MM.1S (cell line): ENCODE data around the gene DTHD1.

ENCODE experiments used
- DNase-seq: peaks from one replicate; pipeline ENCODE4 v3.0.0-alpha.2; 2015
- H2AFZ ChIP-seq: fragments of 300-600 bp; sonication (generic); 2 replicates; pipeline ENCODE4 v1.6.0; 2016; ENCODE audit warnings: antibody characterized with exemption, low read length
- H3F3A ChIP-seq: fragments of 300-600 bp; sonication (generic); 2 replicates; pipeline ENCODE4 v1.6.1; 2016; ENCODE audit warnings: mild to moderate bottlenecking, antibody characterized with exemption, low read length, moderate library complexity, mixed read lengths; ENCODE audit not compliant: insufficient read depth
- H3K27ac ChIP-seq: fragments of 300-600 bp; sonication (generic); 2 replicates; pipeline ENCODE4 v1.5.1; 2016; ENCODE audit warnings: mild to moderate bottlenecking, low read length
- H3K27me3 ChIP-seq: fragments of 300-600 bp; sonication (generic); replicated peaks from 2 replicates; pipeline ENCODE4 v1.6.0; 2016; ENCODE audit warnings: low read length; ENCODE audit not compliant: insufficient read depth
- H3K36me3 ChIP-seq: fragments of 300-600 bp; sonication (generic); replicated peaks from 2 replicates; pipeline ENCODE4 v1.6.1; 2016; ENCODE audit warnings: mild to moderate bottlenecking, low read length, mixed read lengths; ENCODE audit not compliant: insufficient read depth
- H3K4me1 ChIP-seq: fragments of 300-600 bp; sonication (generic); 2 replicates; pipeline ENCODE4 v1.6.1; 2016; ENCODE audit warnings: low read length, mixed read lengths
- H3K4me2 ChIP-seq: fragments of 300-600 bp; sonication (generic); 2 replicates; pipeline ENCODE4 v1.6.0; 2016; ENCODE audit warnings: low read depth, low read length
- H3K4me3 ChIP-seq: fragments of 300-600 bp; sonication (generic); 2 replicates; pipeline ENCODE4 v1.5.1; 2016; ENCODE audit warnings: low read length, mixed read lengths
- H3K79me2 ChIP-seq: fragments of 300-600 bp; sonication (generic); 2 replicates; pipeline ENCODE4 v1.6.1; 2016; ENCODE audit warnings: mixed run types, low read length, mixed read lengths
- H3K9ac ChIP-seq: fragments of 300-600 bp; sonication (generic); 2 replicates; pipeline ENCODE4 v1.6.1; 2016; ENCODE audit warnings: low read length, mixed read lengths
- H3K9me2 ChIP-seq: fragments of 300-600 bp; sonication (generic); replicated peaks from 2 replicates; pipeline ENCODE4 v1.6.1; 2016; ENCODE audit warnings: mild to moderate bottlenecking, low read length, mixed read lengths; ENCODE audit not compliant: insufficient read depth
- H3K9me3 ChIP-seq: fragments of 300-600 bp; sonication (generic); replicated peaks from 2 replicates; pipeline ENCODE4 v1.6.1; 2016; ENCODE audit warnings: mild to moderate bottlenecking, low read length, mixed read lengths; ENCODE audit not compliant: insufficient read depth
- H4K20me1 ChIP-seq: fragments of 300-600 bp; sonication (generic); 2 replicates; pipeline ENCODE4 v1.6.1; 2016; ENCODE audit warnings: mild to moderate bottlenecking, low read length, moderate library complexity, mixed read lengths; ENCODE audit not compliant: insufficient read depth
- EZH2 ChIP-seq: fragments of 300-600 bp; sonication (generic); optimal IDR thresholded peaks from 2 replicates; pipeline ENCODE3; 2017; ENCODE audit warnings: low read depth, mild to moderate bottlenecking, antibody characterized with exemption, low read length, mixed read lengths
- EZH2phosphoT487 ChIP-seq: fragments of 300-600 bp; sonication (generic); IDR thresholded peaks from 2 replicates; pipeline ENCODE4 v1.6.1; 2018; ENCODE audit warnings: antibody characterized with exemption, low read length
- TF ChIP-seq, protein P1 (sequence below): fragments of 300-600 bp; sonication (generic); IDR thresholded peaks from 2 replicates; pipeline ENCODE4 v1.5.1; 2016; ENCODE audit warnings: antibody characterized with exemption, low read length, mixed read lengths

DTHD1 gene

DNA sequence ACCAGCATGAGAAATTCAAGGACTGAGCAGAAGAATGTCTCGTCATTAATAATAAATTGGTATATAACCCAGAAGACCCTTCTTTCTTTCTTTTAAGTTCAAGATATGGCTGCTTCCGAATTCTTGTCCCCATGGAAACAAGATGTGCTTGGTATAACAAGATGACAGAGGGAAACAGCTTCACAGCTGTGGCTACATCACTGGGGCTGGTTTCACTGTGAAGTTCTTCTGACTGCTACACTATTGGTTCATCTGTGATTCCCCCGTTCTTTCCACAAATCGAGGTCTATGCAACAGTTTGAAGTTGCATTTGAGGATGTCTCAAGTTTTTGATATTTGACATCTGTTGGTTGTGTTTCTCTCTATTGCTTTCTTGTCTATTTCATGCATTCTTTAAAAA, 12.3 kb upstream of the DTHD1 start:
- no peak for DNase-seq
- Histone ChIP-seq H3K9ac (no peak overlapping the region), H3K9me2 (no peaks in the 10 kb centered on the region), H2AFZ (no peak overlapping the region), H4K20me1 (no peaks in the 10 kb centered on the region), H3K79me2 (no peaks in the 10 kb centered on the region), H3K4me2 (no peak overlapping the region), H3K4me3 (no peak overlapping the region), H3K4me1 (no peaks in the 10 kb centered on the region), H3F3A (no peaks in the 10 kb centered on the region), H3K9me3 (no peaks in the 10 kb centered on the region), H3K36me3 (no peaks in the 10 kb centered on the region), H3K27ac (no peak overlapping the region), H3K27me3 (no peaks in the 10 kb centered on the region)
- TF ChIP-seq, protein P1, sequence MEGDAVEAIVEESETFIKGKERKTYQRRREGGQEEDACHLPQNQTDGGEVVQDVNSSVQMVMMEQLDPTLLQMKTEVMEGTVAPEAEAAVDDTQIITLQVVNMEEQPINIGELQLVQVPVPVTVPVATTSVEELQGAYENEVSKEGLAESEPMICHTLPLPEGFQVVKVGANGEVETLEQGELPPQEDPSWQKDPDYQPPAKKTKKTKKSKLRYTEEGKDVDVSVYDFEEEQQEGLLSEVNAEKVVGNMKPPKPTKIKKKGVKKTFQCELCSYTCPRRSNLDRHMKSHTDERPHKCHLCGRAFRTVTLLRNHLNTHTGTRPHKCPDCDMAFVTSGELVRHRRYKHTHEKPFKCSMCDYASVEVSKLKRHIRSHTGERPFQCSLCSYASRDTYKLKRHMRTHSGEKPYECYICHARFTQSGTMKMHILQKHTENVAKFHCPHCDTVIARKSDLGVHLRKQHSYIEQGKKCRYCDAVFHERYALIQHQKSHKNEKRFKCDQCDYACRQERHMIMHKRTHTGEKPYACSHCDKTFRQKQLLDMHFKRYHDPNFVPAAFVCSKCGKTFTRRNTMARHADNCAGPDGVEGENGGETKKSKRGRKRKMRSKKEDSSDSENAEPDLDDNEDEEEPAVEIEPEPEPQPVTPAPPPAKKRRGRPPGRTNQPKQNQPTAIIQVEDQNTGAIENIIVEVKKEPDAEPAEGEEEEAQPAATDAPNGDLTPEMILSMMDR: no peak
- TF ChIP-seq EZH2: no peak
- no peak for TF ChIP-seq EZH2phosphoT487

DNA sequence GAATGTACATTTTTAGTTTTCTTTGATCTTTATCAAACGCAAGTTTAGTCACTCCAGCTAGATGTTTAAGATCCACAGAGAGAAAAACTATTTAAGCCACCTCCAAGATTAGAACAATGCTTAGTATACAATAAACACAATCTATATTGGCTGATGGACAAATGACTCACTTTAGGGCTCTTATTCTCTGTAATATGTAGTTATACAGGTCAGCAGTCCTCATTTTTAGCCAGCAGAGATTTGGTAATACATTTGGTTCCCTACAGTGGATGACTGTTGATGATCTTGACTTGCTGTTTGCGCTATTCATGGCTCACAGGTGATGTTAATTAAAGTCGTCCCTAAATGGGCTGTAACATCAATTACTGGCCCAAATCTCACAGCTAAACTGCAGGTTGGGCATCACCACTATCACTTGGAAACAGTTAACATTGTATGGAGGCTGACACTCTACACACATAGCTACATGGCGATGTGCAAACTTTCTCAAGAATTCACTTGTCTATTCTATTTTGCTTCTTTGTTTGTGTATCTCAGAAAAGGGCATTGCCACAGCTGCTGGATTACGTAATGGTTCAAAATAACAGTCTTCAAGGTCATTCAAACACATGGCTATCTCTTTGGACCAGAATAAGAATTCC, 11.8 kb upstream of the DTHD1 start:
- Histone ChIP-seq H3F3A (no peaks in the 10 kb centered on the region), H3K79me2 (no peaks in the 10 kb centered on the region), H3K9me3 (no peaks in the 10 kb centered on the region), H3K27ac (no peak overlapping the region), H3K4me2 (no peak overlapping the region), H3K36me3 (no peaks in the 10 kb centered on the region), H3K9me2 (no peaks in the 10 kb centered on the region), H3K9ac (no peak overlapping the region), H2AFZ (no peak overlapping the region), H3K4me1 (no peaks in the 10 kb centered on the region), H3K4me3 (no peak overlapping the region), H3K27me3 (no peaks in the 10 kb centered on the region), H4K20me1 (no peaks in the 10 kb centered on the region)
- no peak for TF ChIP-seq EZH2phosphoT487
- no peak for TF ChIP-seq EZH2
- TF ChIP-seq, protein P1: no peak
- no peak for DNase-seq

DNA sequence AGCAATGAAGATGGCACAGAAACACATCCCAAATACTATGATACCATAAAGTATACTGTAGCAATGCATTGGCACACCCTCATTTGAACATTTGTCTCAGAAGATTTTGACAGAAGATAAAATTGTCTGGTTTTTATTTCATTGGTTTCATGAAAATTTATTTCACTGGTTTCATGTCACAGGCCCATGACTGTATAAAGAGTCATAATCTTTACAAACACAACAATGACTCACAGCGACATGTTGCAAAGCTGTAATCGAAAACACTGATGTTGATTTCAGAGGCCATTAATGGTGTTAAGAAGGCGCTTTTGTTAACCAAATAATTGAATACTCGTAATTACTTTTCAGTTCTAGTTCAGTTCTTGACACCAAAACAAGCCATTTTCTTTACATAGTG, 8.1 kb upstream of the DTHD1 start:
- Histone ChIP-seq H4K20me1 (no peaks in the 10 kb centered on the region), H3K36me3 (no peaks in the 10 kb centered on the region), H3K9me2 (no peaks in the 10 kb centered on the region), H3F3A (no peaks in the 10 kb centered on the region), H3K4me1 (no peaks in the 10 kb centered on the region), H3K27me3 (no peaks in the 10 kb centered on the region), H2AFZ (no peak overlapping the region), H3K4me2 (no peak overlapping the region), H3K4me3 (no peak overlapping the region), H3K27ac (no peak overlapping the region), H3K9me3 (no peaks in the 10 kb centered on the region), H3K79me2 (no peaks in the 10 kb centered on the region), H3K9ac (no peak overlapping the region)
- TF ChIP-seq, protein P1: no peak
- TF ChIP-seq EZH2 (no peak), EZH2phosphoT487 (no peak)
- no peak for DNase-seq
